K562 (cell line): ENCODE results near the gene RABEPK. TPM values are rescaled to one million over a fixed set of nuclear protein-coding genes. Genes with fewer than 3 reads are reported as not detected.

ENCODE experiments used
- C11orf30 ChIP-seq: fragments of 450-650 bp; IDR thresholded peaks from 2 replicates; pipeline ENCODE4 v1.6.1; 2016; ENCODE audit warnings: low read depth, mild to moderate bottlenecking
- DPF2 ChIP-seq: fragments of 450-650 bp; IDR thresholded peaks from 2 replicates; pipeline ENCODE4 v1.6.1; 2016
- FOXA1 ChIP-seq: fragments of 450-650 bp; IDR thresholded peaks from 2 replicates; pipeline ENCODE4 v1.6.1; 2016; ENCODE audit warnings: mild to moderate bottlenecking, borderline replicate concordance
- HSF4 ChIP-seq: fragments of 250-450 bp; sonication (Bioruptor Pico); IDR thresholded peaks from 2 replicates; pipeline ENCODE4 v2.1.2; 2022; ENCODE audit warnings: mild to moderate bottlenecking, moderate library complexity, borderline replicate concordance
- IRF2 ChIP-seq: sonication (generic); formaldehyde crosslinking; IDR thresholded peaks from 2 replicates; pipeline ENCODE4 v1.8.1; 2022; ENCODE audit warnings: mild to moderate bottlenecking, missing genetic modification reagents
- MCM2 ChIP-seq: fragments of 450-650 bp; IDR thresholded peaks from 2 replicates; pipeline ENCODE4 v1.6.1; 2017; ENCODE audit warnings: low read depth, mild to moderate bottlenecking
- MEIS2 ChIP-seq: fragments of 450-650 bp; IDR thresholded peaks from 2 replicates; pipeline ENCODE4 v1.6.1; 2014; ENCODE audit warnings: mild to moderate bottlenecking; ENCODE audit not compliant: partially characterized antibody
- OTX1 ChIP-seq: fragments of 450-650 bp; formaldehyde crosslinking; IDR thresholded peaks from 2 replicates; pipeline ENCODE4 v1.4.0; 2022; ENCODE audit warnings: mild to moderate bottlenecking
- POLR2G ChIP-seq: fragments of 200-400 bp; formaldehyde crosslinking; IDR thresholded peaks from 2 replicates; pipeline ENCODE4 v1.6.1; 2017; ENCODE audit warnings: low read depth, mild to moderate bottlenecking, antibody characterized with exemption, low read length, moderate library complexity
- POLR3A ChIP-seq: IDR thresholded peaks from 2 replicates; pipeline ENCODE4 v1.6.1; 2011; ENCODE audit warnings: borderline replicate concordance, mild to moderate bottlenecking, moderate library complexity; ENCODE audit not compliant: insufficient read length, insufficient read depth; ENCODE audit errors: extremely low read depth
- RAD21 ChIP-seq, 2 experiments: fragments of 250-450 bp in 1 of 2; fragments of 450-650 bp in 1 of 2; sonication (Bioruptor Pico) in 1 of 2; formaldehyde crosslinking in 1 of 2; IDR thresholded peaks in 1 of 2; conservative IDR thresholded peaks in 1 of 2; 2 replicates each; pipeline versions ENCODE4 v1.4.0 to v1.8.0; 2020 to 2022; ENCODE audit warnings: mild to moderate bottlenecking in 2 of 2, moderate library complexity in 1 of 2
- RBM39 ChIP-seq: fragments of 200-400 bp; formaldehyde crosslinking; optimal IDR thresholded peaks from 2 replicates; pipeline ENCODE3; 2018; ENCODE audit warnings: low read depth, low read length
- SMAD4 ChIP-seq: fragments of 250-450 bp; sonication (Bioruptor Pico); conservative IDR thresholded peaks from 2 replicates; pipeline ENCODE4 v1.8.0; 2021; ENCODE audit warnings: inconsistent platforms, mild to moderate bottlenecking, moderate library complexity
- SRSF1 ChIP-seq: fragments of 200-400 bp; formaldehyde crosslinking; IDR thresholded peaks from 2 replicates; pipeline ENCODE4 v1.6.1; 2017; ENCODE audit warnings: mild to moderate bottlenecking, low read depth, low read length, moderate library complexity
- THRB ChIP-seq: fragments of 450-650 bp; formaldehyde crosslinking; conservative IDR thresholded peaks from 2 replicates; pipeline ENCODE4 v1.4.0; 2022; ENCODE audit warnings: mild to moderate bottlenecking, missing genetic modification characterization
- TOE1 ChIP-seq, 2 experiments: fragments of 450-650 bp in 1 of 2; sonication (generic) in 1 of 2; formaldehyde crosslinking in 1 of 2; IDR thresholded peaks; 2 replicates each; pipeline versions ENCODE4 v1.7.1 to v1.8.0; 2016 to 2022; ENCODE audit warnings: borderline replicate concordance in 2 of 2, mild to moderate bottlenecking in 2 of 2, antibody characterized with exemption in 1 of 2, inconsistent platforms in 1 of 2, low read depth in 1 of 2, missing genetic modification reagents in 1 of 2, moderate library complexity in 1 of 2
- TRIM24 ChIP-seq, 2 experiments: fragments of 450-650 bp; IDR thresholded peaks; 2 replicates each; pipeline ENCODE4 v1.6.1; 2016
- ZBTB26 ChIP-seq: fragments of 450-650 bp; formaldehyde crosslinking; IDR thresholded peaks from 2 replicates; pipeline ENCODE4 v1.4.0; 2022; ENCODE audit warnings: missing genetic modification characterization
- ZNF584 ChIP-seq: fragments of 200-800 bp; sonication (Bioruptor generic); IDR thresholded peaks from 2 replicates; pipeline ENCODE4 v1.6.1; 2016; ENCODE audit warnings: low read depth, mild to moderate bottlenecking, missing genetic modification characterization, missing compliant biosample characterization
- ZNF586 ChIP-seq: fragments of 450-650 bp; formaldehyde crosslinking; conservative IDR thresholded peaks from 2 replicates; pipeline ENCODE4 v1.4.0; 2020; ENCODE audit warnings: mild to moderate bottlenecking, moderate library complexity
- polyA plus RNA-seq, 8 experiments: library from polyadenylated mRNA; depleted of rRNA in 4 of 8; stranded (reverse) in 5 of 8; unstranded in 3 of 8; fragments of >200 nt; fragmentation: Nextera tagmentation in 2 of 8; fragmentation: Illumina TruSeq in 1 of 8; extraction: Ambion mirVana in 2 of 8; extraction: Trizol in 1 of 8; gene quantifications; 2 replicates each; pipeline versions ENCODE4 v1.2.1 to v1.2.3, GENCODE V29; 2011 to 2014; ENCODE audit warnings: inconsistent platforms in 1 of 8, missing spikeins in 1 of 8
- total RNA-seq, 7 experiments: library from RNA; depleted of rRNA in 6 of 7; stranded (reverse); fragments of >200 nt in 6 of 7; fragmentation: Illumina TruSeq in 2 of 7; extraction: Trizol in 2 of 7; gene quantifications; 2 replicates each; pipeline versions ENCODE4 v1.2.1 to v1.2.3, GENCODE V29; 2011 to 2021; ENCODE audit warnings: low replicate concordance in 1 of 7
- TF ChIP-seq, protein P1 (sequence below), 3 experiments: fragments of 200-800 bp in 1 of 3; sonication (Bioruptor generic) in 1 of 3; sonication (generic) in 1 of 3; formaldehyde crosslinking in 1 of 3; IDR thresholded peaks; 2 replicates each; pipeline versions ENCODE4 v1.6.1 to v1.8.0; 2016 to 2022; ENCODE audit warnings: mild to moderate bottlenecking in 2 of 3, missing compliant biosample characterization in 2 of 3, missing genetic modification characterization in 2 of 3, missing genetic modification reagents in 1 of 3
- TF ChIP-seq, protein P2 (sequence below): fragments of 450-650 bp; conservative IDR thresholded peaks from 2 replicates; pipeline ENCODE4 v1.6.1; 2016; ENCODE audit warnings: missing genetic modification characterization, low read depth, mild to moderate bottlenecking, control low read depth, missing compliant biosample characterization

The RABEPK gene
- total and polyA plus RNA-seq, 9 of the 15 experiments (the other 6 are each of a cell fraction or from before 2014, with no cell fraction given), result 38.3 to 113 (median 52.8) TPM

GRCh38 chr9:125261501-125262293 is 61.4 kb downstream of the RABEPK start, which contains the start of gene GAPVD1 (continued):
- TF ChIP-seq POLR2G, result peak; percentile 89
- TF ChIP-seq, protein P1, sequence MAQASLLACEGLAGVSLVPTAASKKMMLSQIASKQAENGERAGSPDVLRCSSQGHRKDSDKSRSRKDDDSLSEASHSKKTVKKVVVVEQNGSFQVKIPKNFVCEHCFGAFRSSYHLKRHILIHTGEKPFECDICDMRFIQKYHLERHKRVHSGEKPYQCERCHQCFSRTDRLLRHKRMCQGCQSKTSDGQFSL (CRISPR knock-in tag; IDR thresholded peaks at IDR 0.05), result peak; percentile 48
- TF ChIP-seq, protein P1 (tag; IDR thresholded peaks at IDR 0.05), result no peak
- TF ChIP-seq OTX1 (CRISPR knock-in tag), result no peak
- TF ChIP-seq TOE1 (IDR thresholded peaks at IDR 0.05; ENCODE audit: borderline replicate concordance), result peak; percentile 24; the same call in 1 of the 2 replicates
- no peak for TF ChIP-seq TOE1 (CRISPR knock-in tag; IDR thresholded peaks at IDR 0.05; ENCODE audit: borderline replicate concordance, low read depth)
- no peak for TF ChIP-seq MCM2
- TF ChIP-seq POLR3A, result no peak
- TF ChIP-seq SRSF1, result no peak
- TF ChIP-seq HSF4, result no peak
- TF ChIP-seq MEIS2, result peak; percentile 79
- TF ChIP-seq ZBTB26 (CRISPR knock-in tag), result no peak
- peak in 1 of 2 experiments; percentile 32; a peak in 1 of 4 replicates for TF ChIP-seq TRIM24 (IDR thresholded peaks at IDR 0.05)
- TF ChIP-seq ZNF586 (CRISPR knock-in tag), result no peak
- TF ChIP-seq RAD21 (CRISPR knock-in tag; conservative IDR thresholded peaks at IDR 0.05 in 1 of 2, IDR thresholded peaks at IDR 0.05 in 1 of 2), result no peak
- TF ChIP-seq, protein P2, sequence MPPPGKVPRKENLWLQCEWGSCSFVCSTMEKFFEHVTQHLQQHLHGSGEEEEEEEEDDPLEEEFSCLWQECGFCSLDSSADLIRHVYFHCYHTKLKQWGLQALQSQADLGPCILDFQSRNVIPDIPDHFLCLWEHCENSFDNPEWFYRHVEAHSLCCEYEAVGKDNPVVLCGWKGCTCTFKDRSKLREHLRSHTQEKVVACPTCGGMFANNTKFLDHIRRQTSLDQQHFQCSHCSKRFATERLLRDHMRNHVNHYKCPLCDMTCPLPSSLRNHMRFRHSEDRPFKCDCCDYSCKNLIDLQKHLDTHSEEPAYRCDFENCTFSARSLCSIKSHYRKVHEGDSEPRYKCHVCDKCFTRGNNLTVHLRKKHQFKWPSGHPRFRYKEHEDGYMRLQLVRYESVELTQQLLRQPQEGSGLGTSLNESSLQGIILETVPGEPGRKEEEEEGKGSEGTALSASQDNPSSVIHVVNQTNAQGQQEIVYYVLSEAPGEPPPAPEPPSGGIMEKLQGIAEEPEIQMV (tag), result no peak
- no peak for TF ChIP-seq THRB (CRISPR knock-in tag)
- TF ChIP-seq ZNF584, result no peak
- TF ChIP-seq IRF2 (CRISPR knock-in tag), result no peak
- TF ChIP-seq DPF2, result no peak; the same call in 1 of the 2 replicates
- TF ChIP-seq C11orf30, result 0 out of 2 replicates have a peak, but pooled peaks have one; percentile 3
- TF ChIP-seq FOXA1, result no peak
- TF ChIP-seq RBM39, result no peak
- TF ChIP-seq SMAD4 (CRISPR knock-in tag), result peak; percentile 77
